G401 (cell line): Measurements from ENCODE around the gene BORCS6. TPM values are rescaled to one million over a fixed set of nuclear protein-coding genes. Genes with fewer than 3 reads are reported as not detected.
A peak's percentile ranks its signal among the peaks of the same experiment; 100 is the strongest.

Experiments
- DNase-seq: peaks from one replicate; pipeline ENCODE4 v3.0.0-alpha.2; 2015; ENCODE audit warnings: low spot score
- in situ Hi-C: cut with HindIII; loops from 2 replicates; pipeline ENCODE4 v1.10.0; 2016; ENCODE audit warnings: low sequenced_read_pairs, mixed read lengths
- total RNA-seq: library from RNA; depleted of rRNA; stranded (reverse); fragments of >200 nt; shearing (Covaris generic); gene quantifications from 2 replicates; pipeline ENCODE4 v1.2.3, GENCODE V29; 2014

The BORCS6 gene
- total RNA-seq, 1 experiment from 2014 or later, result 25.6 TPM

DNA sequence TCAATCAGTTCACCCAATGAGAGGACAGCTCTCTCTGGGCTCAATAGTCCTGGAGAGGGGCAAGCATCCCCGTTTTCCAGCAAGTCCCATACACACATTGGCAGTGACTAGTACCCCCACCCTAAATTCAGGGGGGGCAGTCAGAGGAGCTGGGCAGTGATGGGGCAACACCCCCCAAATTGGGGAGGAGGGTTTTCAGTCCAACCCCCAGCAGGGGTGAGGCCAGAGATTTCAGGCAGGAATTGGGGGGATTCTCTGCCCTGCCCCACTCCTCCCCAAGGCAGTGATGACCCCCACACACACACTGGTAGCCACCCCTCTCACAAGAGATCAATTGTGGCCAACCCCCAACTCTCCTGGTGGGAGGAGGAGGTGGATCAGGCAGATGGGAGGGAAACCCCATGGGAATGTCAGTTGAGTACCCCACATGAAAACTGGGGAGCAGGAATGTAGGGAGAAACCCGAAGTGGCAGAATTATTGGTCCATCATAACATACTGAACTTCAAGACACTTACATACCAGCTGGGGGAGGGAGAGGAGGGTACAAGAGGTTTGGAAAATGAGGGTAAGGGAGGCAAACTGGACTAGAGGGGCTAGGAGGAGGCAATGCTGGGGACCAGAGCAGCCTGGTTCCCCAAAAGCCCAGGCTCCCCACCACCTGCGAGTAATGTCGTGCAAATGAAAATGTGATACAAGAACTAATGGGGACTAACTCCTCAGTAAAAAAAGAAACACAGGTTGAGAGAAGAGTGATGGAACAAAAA lies 30.3 kb downstream of the BORCS6 start:
- DNase-seq, result no peak
- in situ Hi-C loops, result no loop called here

DNA sequence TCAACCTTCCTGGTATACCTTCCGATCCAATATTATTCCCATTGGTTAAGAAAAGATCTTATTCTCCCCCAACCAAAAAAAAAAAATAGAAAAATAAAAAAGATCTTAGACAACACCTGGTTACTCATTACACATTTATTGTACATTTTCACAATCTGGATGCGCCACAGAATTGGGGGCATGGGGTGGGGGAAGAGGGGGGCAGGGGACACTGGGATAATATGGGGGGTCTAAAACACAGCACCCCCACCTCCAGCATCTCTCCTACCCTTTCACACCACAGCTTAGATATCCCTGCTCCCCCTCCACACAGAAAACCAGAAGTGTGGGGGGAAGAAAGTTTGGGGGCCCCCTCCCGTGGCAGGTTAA lies 31.0 kb downstream of the BORCS6 start:
- in situ Hi-C loops, result no loop called here
- DNase-seq, result no peak

DNA sequence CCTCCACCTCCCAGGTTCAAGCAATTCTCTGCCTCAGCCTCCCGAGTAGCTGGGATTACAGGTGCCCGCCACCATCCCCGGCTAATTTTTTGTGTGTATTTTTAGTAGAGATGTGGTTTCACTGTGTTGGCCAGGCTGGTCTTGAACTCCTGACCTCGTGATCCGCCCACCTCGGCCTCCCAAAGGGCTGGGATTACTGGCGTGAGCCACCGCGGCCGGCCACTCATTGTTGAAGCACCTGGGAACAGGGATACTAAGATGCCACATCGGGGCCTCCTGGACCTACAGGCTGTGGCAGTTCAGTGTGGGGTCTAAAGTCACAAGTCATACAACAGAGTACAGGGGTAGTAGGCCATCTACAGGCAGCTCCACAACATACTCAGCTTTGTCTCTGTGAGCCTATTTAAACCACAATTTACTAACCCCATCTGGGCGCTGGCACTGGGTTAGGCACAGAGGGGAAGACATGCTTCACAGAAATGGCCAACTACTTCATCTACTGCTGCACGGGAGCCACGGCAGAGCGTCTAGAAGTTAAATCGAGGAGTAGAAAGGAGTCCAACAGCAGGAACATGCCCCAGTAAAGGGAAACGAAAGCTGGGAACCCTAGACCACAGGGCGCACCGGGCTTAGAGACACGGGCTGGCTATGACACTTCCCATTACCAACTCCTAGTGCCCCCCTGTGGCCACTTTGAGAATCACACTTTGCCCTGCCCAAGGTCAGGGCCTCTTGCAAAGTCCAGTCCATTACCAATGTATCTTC lies 31.5 kb downstream of the BORCS6 start:
- peak; percentile 91 for DNase-seq
- in situ Hi-C loops, result no loop called here

GRCh38 chr17:8156246-8156992 lies 33.6 kb downstream of the BORCS6 start:
- peak; percentile 100 for DNase-seq
- in situ Hi-C loops, result no loop called here

GRCh38 chr17:8155996-8156245 lies 34.1 kb downstream of the BORCS6 start:
- in situ Hi-C loops, result no loop called here
- no peak for DNase-seq

GRCh38 chr17:8155231-8155995 lies 34.6 kb downstream of the BORCS6 start:
- in situ Hi-C loops, result no loop called here
- DNase-seq, result no peak

DNA sequence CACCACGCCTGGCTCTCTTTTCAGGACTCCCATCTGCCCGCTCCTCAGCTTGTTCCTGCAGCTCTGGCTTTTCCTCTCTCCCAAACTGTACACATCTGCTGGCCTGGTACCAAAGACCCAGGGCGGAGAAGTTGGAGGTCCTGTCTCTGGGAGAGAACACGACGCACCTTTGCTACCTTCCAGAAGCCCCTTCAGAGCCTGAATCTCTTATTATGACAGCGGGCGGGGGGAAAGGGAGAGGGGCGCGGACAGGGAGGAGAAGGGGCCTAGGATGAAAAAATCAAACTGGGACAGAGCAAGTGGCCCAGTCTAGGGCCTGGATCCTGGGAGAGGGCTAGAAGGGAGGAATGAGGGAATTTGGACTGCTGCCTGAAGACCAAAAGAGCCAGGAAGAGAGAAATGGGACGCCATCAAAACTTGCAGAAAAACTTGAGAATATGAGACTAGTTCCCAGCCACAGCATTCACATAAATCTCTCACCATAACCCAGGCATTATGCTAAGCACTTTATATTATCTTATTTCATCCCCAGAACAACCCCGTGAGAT lies 35.3 kb downstream of the BORCS6 start:
- DNase-seq, result no peak
- in situ Hi-C loops, result no loop called here

DNA sequence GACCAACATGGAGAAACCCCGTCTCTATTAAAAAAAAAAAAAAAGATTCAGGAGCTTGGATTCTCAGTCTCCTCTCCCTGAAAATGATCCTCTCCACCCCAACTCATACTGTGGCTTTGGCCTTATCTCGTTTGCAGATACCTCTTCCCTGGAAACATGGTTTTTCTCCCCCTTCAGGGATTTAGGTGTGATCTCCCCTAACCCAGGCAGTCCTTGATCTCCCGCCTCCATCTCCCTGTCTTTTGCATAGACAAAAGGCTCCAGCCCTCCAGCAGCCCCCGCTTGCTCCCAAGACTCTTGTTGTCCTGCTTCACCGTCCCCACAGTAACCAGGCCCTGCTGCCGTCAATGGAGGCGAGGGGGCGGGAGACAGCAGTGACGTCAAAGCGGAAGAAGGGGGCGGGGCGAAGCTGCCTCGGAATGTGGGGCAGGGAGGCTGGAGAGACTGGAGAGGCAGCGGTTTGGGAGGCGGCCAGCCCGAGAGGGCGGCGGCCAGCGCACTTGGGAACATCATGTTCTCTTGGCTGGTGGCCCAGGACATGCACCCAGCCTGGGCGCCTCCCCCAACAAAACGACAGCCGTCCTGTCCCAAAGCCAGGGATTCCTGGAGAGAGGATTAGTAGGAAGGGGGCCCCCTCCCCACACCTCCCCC lies 35.9 kb downstream of the BORCS6 start:
- in situ Hi-C loops, result no loop called here
- DNase-seq, result peak; percentile 87

DNA sequence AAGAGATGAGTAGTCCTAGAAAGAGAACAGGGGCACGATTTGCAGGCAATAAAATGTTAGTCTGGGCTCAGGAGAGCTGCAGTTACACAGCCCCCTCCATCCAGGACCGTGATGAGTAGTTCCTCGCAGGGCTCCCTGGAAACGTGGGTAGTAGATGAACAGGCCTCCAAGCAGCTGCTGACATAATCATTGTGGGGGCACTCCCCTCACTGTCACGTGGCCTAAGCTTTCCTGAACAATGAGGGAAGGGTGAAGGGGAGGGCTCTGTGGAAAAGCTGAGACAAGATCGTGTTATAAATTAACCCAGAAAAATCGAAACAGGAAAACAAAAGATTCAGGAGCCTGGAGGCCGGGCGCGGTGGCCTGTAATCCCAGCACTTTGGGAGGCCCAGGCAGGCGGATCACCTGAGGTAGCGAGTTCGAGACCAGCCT lies 36.4 kb downstream of the BORCS6 start:
- in situ Hi-C loops, result no loop called here
- peak; percentile 44 for DNase-seq

DNA sequence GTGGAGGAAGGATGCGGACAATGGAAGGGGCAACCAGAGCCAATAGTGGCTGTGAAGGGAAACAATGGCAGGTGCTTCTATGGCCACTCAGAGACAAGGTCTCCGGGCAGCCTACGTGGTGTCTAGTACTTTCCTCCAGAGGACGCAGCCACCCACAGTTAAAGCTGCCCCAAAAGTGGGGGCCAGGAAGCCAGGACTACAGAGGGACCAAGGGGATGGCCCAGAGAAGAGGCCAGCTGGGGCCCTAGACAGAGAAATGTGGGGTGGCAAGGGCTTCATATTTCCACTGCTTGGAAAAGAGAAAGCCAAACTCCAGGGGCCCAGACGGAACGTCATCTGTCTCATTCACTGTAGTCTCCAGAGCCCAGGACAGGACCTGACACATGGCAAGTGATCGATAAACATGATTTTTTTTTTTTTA lies 36.9 kb downstream of the BORCS6 start:
- DNase-seq, result no peak
- in situ Hi-C loops, result no loop called here

DNA sequence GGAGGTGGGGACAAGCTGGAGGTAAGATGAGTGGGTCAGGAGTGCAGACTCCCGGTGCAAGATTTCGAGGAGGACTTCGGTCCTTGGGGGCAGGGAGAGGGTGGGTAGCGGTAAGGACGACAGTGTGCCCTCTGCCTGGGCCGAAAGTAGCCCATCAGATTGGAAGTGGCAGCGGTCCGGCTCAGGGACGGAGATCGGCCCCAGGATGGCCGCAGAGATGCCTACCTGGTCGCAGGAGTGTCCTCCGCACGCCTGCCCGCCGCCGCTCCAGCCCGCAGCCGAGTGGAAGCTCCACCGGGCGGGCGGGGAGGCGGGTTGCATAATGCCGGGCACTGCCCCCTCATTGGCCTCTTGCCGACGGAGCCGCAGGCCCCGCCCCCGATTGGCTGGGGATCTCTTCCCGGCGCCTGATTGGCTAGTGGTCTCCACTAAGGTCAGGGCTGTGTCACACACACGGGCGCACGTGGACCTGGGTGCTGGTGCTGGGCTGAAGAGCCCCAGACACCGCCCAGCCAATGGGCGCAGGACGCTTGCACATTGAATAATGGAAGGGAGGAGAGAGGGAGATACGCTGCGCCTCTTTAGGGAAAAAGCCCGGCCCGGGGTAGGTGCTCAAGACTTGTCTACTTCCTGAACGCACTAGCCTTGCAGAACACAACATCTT lies 37.7 kb downstream of the BORCS6 start, which contains the start of gene PER1:
Gene PER1, minus strand, starts transcription at position 293 of the 664 bp plus-strand sequence. CDS start 1,698 bp downstream, outside the sequence.
- in situ Hi-C loops, result no loop called here
- peak; percentile 99 for DNase-seq

GRCh38 chr17:8151641-8152111 lies 38.3 kb downstream of the BORCS6 start:
- in situ Hi-C loops, result no loop called here
- DNase-seq, result peak; percentile 73

DNA sequence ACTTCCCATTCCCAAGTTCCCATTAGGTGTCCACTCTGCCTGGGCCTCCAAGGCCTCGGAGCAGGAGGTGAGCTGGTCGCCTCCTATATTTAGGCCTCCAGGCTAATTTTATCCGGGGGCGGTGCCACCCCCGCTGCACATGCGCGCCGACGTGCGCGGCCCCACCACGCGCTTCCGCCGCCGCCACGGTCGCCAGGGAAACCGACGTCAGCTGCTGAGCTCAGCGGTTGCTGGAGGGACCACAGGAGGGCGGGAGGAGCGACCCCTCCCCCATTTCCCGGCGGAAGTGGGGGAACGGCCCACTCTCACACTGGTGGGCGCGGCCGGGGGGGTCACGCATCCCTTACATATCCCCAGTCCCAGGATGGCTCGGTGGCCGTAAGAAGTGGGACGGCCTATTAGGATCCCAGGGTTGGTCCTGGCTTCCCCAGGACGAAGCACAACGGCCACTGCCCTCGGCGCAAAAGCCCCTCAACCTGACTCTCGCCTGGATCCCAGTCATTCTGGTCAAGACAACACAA lies 38.8 kb downstream of the BORCS6 start:
- peak; percentile 92 for DNase-seq
- in situ Hi-C loops, result no loop called here

GRCh38 chr17:8150194-8151119 lies 39.5 kb downstream of the BORCS6 start:
- in situ Hi-C loops, result no loop called here
- no peak for DNase-seq

GRCh38 chr17:8149419-8150193 lies 40.4 kb downstream of the BORCS6 start:
- in situ Hi-C loops, result no loop called here
- no peak for DNase-seq

DNA sequence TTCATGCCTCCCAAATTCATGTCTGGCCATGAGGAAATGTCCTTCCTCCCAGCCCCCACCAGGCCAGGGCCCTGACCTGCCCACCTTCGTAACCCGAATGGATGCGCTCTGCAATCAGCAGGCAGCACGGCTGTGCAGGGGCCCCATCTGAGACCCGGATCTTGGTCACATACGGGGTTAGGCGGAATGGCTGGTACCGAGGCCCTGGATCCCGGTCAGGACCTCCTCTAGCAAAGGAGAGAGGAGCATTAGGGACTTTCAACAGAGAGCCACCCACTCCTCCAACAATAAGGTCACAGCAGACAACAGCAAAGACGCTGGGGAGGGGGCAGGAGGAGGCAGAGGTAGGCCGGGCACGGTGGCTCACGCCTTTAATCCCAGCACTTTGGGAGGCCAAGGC lies 41.4 kb downstream of the BORCS6 start:
- no peak for DNase-seq
- in situ Hi-C loops, result no loop called here
